GM18868 (cell line): ENCODE data around the gene TMEM131.
"Not testable (repeated sequence)": the region's sequence is repeated elsewhere in the genome, so short reads cannot be mapped to it uniquely, and the experiment has no call there.

Source experiments
- ATAC-seq: cut with Tn5 transposase; IDR thresholded peaks from one replicate; pipeline ENCODE4 v1.9.1; 2021; ENCODE audit warnings: mild to moderate bottlenecking, moderate library complexity; ENCODE audit not compliant: unreplicated experiment

The TMEM131 gene

GRCh38 chr2:97826266-97826847 is 169.4 kb downstream of the TMEM131 start:
- ATAC-seq: not testable (repeated sequence)

DNA sequence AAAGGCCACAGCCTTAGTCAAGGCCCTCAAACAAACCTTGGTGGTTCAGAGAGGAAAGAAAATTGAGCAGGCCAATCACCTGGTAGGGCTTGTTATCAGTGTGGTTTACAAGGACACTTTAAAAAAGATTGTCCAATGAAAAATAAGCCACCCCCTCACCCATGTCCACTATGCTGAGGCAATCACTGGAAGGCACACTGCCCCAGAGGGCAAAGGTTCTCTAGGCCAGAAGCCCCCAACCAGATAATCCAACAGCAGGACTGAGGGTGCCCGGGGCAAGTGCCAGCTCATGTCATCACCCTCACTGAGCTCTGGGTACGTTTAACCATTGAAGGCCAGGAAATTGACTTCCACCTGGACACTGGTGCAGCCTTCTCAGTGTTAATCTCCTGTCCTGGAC is 171.7 kb downstream of the TMEM131 start:
- not testable (repeated sequence) for ATAC-seq

- ATAC-seq: not testable (repeated sequence)
These were observed 173.9 kb downstream of the TMEM131 start for GRCh38 chr2:97821862-97822261.

DNA sequence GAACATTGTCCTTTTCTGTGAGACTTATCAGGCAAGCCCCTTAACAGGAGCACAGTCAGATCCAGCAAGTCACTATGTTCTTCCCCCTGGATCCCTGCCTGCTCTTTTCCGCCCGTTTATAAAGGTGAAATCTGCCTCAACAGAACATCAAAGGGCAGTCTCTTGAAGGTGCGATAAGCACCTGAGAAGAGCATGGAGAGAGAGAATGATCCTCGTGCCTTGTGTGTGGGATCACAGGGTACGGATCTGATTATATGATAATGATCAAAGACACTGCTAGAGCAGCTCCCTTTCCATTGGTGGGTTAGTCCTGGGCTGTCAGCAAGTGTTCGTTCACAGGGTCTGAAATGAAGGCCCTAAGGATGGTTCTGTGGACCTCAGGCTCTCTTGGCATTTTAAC is 176.0 kb downstream of the TMEM131 start:
- no peak for ATAC-seq

DNA sequence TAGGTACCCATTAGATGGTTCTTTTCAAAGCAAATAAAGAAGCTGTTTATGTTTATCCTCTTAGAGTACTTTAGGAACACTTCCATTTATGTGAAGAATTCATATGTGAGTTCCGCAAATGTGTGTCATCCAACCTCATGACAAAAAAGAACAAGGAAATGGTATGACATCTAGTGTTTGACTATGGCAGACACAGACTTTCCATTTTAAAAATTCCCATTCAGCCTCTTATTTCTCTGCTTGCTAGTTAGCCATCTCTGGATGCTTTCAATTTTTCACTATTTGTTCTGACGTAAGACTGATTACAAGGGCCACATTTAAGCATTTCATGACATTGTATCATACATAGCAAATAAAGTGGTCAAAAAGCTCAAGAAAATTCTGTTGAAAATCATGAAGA is 179.3 kb downstream of the TMEM131 start:
- no peak for ATAC-seq

DNA sequence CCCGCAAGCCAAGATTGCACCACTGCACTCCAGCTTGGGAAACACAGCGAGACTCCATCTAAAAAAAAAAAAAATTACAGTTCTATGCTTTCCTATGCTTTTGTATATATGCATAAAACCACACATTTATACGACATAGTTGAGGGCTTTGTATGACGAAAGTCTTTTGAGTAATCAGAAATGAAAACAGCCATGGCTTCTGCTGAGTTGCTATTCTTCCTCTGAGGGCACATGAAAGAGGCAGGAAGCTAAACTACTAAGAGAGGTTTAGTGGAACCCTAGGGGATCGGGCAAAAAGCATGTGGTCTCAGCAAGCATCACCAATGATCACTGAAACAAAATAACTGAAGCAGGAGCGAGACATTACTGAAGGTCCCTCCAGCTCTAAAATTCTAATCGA is 182.8 kb downstream of the TMEM131 start:
- ATAC-seq: no peak

- ATAC-seq: no peak
These were observed 186.9 kb downstream of the TMEM131 start for GRCh38 chr2:97808816-97809215.

DNA sequence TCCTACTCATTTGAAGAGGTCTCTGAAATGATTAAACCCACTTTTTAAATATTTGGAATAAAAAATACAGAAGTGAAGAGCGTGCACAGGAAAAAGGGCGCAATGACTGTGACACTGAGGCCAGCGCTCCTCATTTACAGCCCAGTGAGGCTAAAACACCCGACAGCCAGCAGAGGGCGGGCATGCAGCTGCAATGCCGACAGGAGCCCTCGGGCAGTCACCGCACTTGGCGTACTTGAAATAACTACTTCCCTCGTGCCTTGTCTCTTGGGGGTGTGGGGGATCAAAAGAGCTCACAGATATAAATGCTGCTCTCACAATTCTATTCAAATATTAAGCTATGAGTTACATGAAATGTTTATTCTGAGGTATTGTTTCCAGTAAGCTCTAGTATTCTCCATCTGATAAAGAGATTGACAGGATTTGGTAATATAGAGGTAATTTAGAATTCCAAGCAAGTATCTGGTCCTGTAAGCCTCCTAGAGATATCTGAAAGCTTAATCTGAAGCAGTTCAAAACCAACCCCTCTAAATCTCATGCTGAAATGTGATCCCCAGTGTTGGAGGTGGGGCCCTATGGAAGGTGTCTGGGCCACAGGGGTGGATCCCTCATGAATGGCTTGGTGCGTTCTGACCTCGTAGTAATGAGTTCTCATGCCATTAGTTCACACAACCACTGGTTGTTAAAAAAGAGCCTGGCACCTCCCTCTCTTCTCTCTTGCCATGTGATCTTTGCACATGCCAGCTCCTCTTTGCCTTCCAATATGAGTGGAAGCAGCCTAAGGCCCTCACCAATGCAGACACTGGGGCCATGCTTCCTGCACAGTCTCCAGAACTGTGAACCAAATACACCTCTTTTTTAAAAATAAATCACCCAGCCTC is 188.8 kb downstream of the TMEM131 start:
- ATAC-seq: peak; percentile 83

DNA sequence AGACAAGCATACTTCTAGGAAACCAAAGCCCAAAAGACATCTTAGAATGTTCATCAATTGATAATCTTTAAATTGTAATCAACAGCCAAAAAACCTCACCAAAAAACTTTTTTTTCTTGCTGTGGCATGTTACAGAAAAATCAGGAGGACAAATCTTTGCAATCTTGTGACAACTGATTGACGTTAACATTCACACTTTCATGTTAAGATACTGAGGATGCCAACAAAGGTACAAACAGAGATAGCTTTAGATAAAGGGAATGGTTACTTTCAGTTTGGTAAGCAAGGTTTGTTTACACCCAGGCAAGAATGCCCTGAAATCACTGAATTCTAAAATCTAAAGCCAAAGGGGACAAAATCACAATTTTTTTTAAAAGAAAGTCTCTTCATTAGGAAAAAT is 190.0 kb downstream of the TMEM131 start:
- no peak for ATAC-seq

GRCh38 chr2:97801028-97801427 is 194.7 kb downstream of the TMEM131 start:
- no peak for ATAC-seq

DNA sequence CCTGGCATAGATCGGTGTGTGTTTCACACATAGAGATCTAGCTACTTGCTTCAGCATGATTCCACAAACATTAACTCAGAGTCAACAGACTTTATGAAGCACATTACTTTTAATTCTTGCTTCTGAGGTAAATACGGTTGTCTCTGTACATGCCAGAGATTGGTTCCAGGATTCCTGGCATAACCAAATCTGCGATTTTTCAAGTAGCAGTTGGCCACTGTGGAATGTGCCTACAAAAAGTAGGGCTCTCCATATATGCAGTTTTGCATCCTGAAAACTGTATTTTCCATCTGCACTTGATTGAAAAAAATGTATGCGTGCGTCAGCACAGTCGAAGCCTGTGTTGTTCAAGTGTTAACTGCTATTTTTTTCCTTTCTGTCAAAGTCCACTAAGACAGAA is 197.3 kb downstream of the TMEM131 start:
- ATAC-seq: no peak

DNA sequence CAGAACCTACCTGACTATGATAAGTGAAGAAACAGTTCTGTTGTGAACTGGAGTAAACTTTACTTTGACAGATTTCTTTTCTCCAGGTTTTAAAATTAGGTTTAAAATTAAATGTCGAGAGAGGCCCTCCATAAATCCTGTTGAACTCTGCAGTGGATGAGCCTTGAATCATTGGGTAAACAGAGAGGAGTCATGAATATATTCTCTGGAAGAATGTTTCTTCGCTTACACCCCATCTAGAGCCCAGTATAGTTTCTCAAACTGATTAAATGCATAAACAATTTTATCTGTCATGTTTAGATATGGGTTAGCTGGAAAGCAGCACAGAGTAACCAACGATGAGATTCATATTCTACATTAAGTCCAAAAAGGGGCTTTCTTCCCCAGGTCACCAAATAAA is 198.4 kb downstream of the TMEM131 start:
- ATAC-seq: no peak

DNA sequence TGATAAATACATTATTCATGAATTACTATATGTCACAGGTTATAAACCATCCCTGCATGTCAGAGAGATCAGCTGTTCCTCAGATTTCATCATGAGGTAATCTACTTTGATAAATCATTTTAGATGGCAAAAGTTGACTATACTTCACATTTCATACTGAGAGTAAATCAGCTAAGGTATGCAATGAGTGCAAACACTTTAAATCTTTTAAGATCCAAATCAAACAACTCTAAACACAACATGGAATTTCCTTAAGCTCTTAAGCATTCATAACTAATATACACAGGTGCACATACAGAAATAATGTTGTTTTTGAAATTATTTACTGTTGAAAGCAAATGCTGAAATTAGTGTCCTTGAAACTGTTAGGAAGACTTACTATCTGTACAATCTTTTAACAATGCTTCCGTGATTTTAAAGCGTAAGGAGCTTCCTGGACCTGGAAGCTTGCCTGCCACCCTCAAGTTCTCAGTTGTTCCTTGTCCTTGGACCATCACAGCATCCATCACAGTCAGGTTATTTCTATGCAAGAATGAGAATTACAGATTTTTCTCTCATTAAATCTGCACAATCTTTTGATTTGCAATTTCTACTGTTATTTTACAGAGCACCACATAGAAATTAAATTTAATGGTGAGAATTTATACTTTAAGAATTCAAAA is 199.2 kb downstream of the TMEM131 start:
- no peak for ATAC-seq

- no peak for ATAC-seq
These were observed 203.3 kb downstream of the TMEM131 start for GRCh38 chr2:97792416-97792815.

- ATAC-seq: no peak
These were observed 206.6 kb downstream of the TMEM131 start for GRCh38 chr2:97788986-97789644.

- no peak for ATAC-seq
These were observed 209.9 kb downstream of the TMEM131 start for GRCh38 chr2:97785818-97786217.

GRCh38 chr2:97784953-97785352 is 210.8 kb downstream of the TMEM131 start:
- ATAC-seq: no peak

- no peak for ATAC-seq
These were observed 213.8 kb downstream of the TMEM131 start for GRCh38 chr2:97781981-97782380.

GRCh38 chr2:97779141-97779540 is 216.6 kb downstream of the TMEM131 start:
- no peak for ATAC-seq

- no peak for ATAC-seq
These were observed 220.7 kb downstream of the TMEM131 start for GRCh38 chr2:97775074-97775473.

GRCh38 chr2:97774425-97774824 is 221.3 kb downstream of the TMEM131 start:
- ATAC-seq: no peak
